ENCODE results near the gene DNAJB6.

The DNAJB6 gene

DNA sequence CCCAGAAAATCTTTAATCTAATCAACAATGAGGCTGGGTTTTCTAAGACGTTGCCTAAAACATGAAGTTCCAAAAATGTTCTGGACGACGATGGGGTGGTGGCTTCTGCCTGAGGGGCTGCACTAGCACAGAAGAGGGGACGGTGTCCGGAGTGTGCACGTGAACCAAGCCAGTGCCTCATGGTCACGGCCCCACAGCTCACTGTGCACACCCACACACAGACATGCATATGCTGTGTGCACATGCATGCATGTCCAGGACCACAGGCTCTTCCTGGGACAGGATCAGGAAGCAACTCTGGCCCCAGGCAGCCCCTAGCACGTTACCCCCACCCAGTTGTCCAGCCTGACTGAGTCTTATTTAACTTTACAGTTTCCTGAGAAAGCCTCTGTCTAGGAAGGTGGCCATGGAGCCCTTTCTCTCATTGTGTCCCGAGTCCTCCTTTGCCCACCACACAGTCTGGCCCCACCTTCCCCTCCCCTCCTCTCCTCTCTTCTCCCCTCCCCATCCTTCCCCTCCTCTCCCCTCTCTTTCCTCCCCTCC lies 100.8 kb downstream of the DNAJB6 start:
- DNase-seq (ENCODE audit: insufficient read length, low spot score) (no peak), FAIRE-seq (no peak)
- TF ChIP-seq POLR2A (IDR thresholded peaks at IDR 0.05; ENCODE audit: low read depth, low read length) (no peak), POU2F2 (IDR thresholded peaks at IDR 0.05; ENCODE audit: low read depth, low read length) (no peak), PAX5 (IDR thresholded peaks at IDR 0.05; ENCODE audit: insufficient read depth, low read length, severe bottlenecking) (no peak), SPI1 (IDR thresholded peaks at IDR 0.05; ENCODE audit: low read depth, low read length) (no peak), POLR2AphosphoS5 (IDR thresholded peaks at IDR 0.05; ENCODE audit: low read depth, low read length) (no peak), TAF1 (IDR thresholded peaks at IDR 0.05; ENCODE audit: low read depth, low read length) (no peak)

- no peak for FAIRE-seq
- no peak for TF ChIP-seq POLR2AphosphoS5 (IDR thresholded peaks at IDR 0.05; ENCODE audit: low read depth, low read length)
- TF ChIP-seq PAX5 (IDR thresholded peaks at IDR 0.05; ENCODE audit: insufficient read depth, low read length, severe bottlenecking), result no peak
- no peak for TF ChIP-seq POU2F2 (IDR thresholded peaks at IDR 0.05; ENCODE audit: low read depth, low read length)
- TF ChIP-seq TAF1 (IDR thresholded peaks at IDR 0.05; ENCODE audit: low read depth, low read length), result no peak
- TF ChIP-seq SPI1 (IDR thresholded peaks at IDR 0.05; ENCODE audit: low read depth, low read length), result no peak
- no peak for TF ChIP-seq POLR2A (IDR thresholded peaks at IDR 0.05; ENCODE audit: low read depth, low read length)
- no peak for DNase-seq (ENCODE audit: insufficient read length, low spot score)
Measured at GRCh38 chr7:157438121-157439025, 101.6 kb downstream of the DNAJB6 start.

DNA sequence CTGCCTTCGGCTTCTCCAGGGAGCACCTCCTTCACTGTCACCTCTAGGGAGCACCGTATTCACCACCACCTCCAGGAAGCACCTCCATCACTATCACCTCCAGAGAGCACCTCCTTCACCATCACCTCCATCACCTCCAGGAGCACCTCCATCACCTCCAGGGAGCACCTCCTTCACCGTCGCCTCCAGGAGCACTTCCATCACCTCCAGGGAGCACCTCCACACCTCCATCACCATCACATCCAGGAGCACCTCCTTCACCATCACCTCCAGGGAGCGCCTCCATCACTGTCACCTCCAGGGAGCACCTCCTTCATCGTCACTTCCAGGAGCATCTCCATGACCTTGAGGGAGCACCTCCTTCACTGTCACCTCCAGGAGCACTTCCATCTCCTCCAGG lies 102.3 kb downstream of the DNAJB6 start:
- TF ChIP-seq SPI1 (IDR thresholded peaks at IDR 0.05; ENCODE audit: low read depth, low read length) (no peak), POLR2A (IDR thresholded peaks at IDR 0.05; ENCODE audit: low read depth, low read length) (no peak), PAX5 (IDR thresholded peaks at IDR 0.05; ENCODE audit: insufficient read depth, low read length, severe bottlenecking) (no peak), TAF1 (IDR thresholded peaks at IDR 0.05; ENCODE audit: low read depth, low read length) (no peak), POLR2AphosphoS5 (IDR thresholded peaks at IDR 0.05; ENCODE audit: low read depth, low read length) (no peak), POU2F2 (IDR thresholded peaks at IDR 0.05; ENCODE audit: low read depth, low read length) (no peak)
- FAIRE-seq, result no peak

DNA sequence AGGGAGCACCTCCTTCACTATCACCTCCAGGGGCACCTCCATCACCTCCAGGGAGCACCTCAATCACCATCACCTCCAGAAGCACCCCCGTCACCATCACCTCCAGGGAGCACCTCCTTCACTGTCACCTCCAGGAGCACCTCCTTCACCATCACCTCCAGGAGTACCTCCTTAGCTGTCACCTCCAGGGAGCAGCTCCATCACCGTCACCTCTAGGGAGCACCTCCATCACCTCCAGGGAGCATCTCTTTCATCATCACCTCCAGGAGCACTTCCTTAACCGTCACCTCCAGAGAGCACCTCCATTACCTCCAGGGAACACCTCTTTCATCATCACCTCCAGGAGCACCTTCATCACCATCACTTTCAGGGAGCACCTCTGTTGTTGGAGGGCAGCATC lies 103.0 kb downstream of the DNAJB6 start:
- no peak for FAIRE-seq
- DNase-seq (ENCODE audit: insufficient read length, low spot score), result no peak
- TF ChIP-seq POLR2AphosphoS5 (IDR thresholded peaks at IDR 0.05; ENCODE audit: low read depth, low read length), result no peak
- TF ChIP-seq TAF1 (IDR thresholded peaks at IDR 0.05; ENCODE audit: low read depth, low read length), result no peak
- TF ChIP-seq PAX5 (IDR thresholded peaks at IDR 0.05; ENCODE audit: insufficient read depth, low read length, severe bottlenecking), result no peak
- TF ChIP-seq SPI1 (IDR thresholded peaks at IDR 0.05; ENCODE audit: low read depth, low read length), result no peak
- no peak for TF ChIP-seq POU2F2 (IDR thresholded peaks at IDR 0.05; ENCODE audit: low read depth, low read length)
- no peak for TF ChIP-seq POLR2A (IDR thresholded peaks at IDR 0.05; ENCODE audit: low read depth, low read length)

More for the DNA sequence above, 102.3 kb downstream of the DNAJB6 start:
- no peak for DNase-seq (ENCODE audit: insufficient read length, low spot score)

- TF ChIP-seq PAX5 (IDR thresholded peaks at IDR 0.05; ENCODE audit: insufficient read depth, low read length, severe bottlenecking), result no peak
- TF ChIP-seq POU2F2 (IDR thresholded peaks at IDR 0.05; ENCODE audit: low read depth, low read length), result no peak
- TF ChIP-seq SPI1 (IDR thresholded peaks at IDR 0.05; ENCODE audit: low read depth, low read length), result peak; percentile 30; the same call in 1 of the 2 replicates
- DNase-seq (ENCODE audit: insufficient read length, low spot score) (no peak), FAIRE-seq (no peak)
Measured at GRCh38 chr7:157440346-157441022, 103.7 kb downstream of the DNAJB6 start.

DNA sequence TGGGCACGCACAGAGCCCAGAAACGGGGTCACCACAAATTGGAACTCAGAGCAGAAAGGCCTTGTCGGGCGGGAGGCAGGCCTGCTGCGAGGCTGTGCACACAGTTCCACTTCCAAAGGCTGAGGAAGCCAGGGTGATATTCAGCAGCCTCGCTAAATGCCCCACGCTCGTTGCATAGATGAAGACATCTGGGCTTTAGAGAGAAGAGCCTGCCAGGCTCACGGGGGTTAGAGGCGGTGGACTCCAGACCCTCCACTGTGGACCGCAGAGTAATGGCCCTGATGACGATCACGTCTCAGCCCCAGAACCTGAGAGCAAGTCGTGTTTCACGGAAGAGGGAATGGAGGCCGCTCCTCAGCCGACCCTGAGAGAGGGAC lies 104.2 kb downstream of the DNAJB6 start:
- FAIRE-seq (no peak), DNase-seq (ENCODE audit: insufficient read length, low spot score) (no peak)
- no peak for TF ChIP-seq POLR2A (IDR thresholded peaks at IDR 0.05; ENCODE audit: low read depth, low read length)
- no peak for TF ChIP-seq PAX5 (IDR thresholded peaks at IDR 0.05; ENCODE audit: insufficient read depth, low read length, severe bottlenecking)
- no peak for TF ChIP-seq TAF1 (IDR thresholded peaks at IDR 0.05; ENCODE audit: low read depth, low read length)
- no peak for TF ChIP-seq POU2F2 (IDR thresholded peaks at IDR 0.05; ENCODE audit: low read depth, low read length)

- DNase-seq (ENCODE audit: insufficient read length, low spot score) (no peak), FAIRE-seq (no peak)
- TF ChIP-seq POU2F2 (IDR thresholded peaks at IDR 0.05; ENCODE audit: low read depth, low read length) (no peak), TAF1 (IDR thresholded peaks at IDR 0.05; ENCODE audit: low read depth, low read length) (no peak), POLR2A (IDR thresholded peaks at IDR 0.05; ENCODE audit: low read depth, low read length) (no peak), POLR2AphosphoS5 (IDR thresholded peaks at IDR 0.05; ENCODE audit: low read depth, low read length) (no peak)
Measured at GRCh38 chr7:157442456-157442855, 105.7 kb downstream of the DNAJB6 start.

GRCh38 chr7:157442993-157443831 lies 106.4 kb downstream of the DNAJB6 start:
- FAIRE-seq, result no peak
- no peak for TF ChIP-seq POLR2AphosphoS5 (IDR thresholded peaks at IDR 0.05; ENCODE audit: low read depth, low read length)
- TF ChIP-seq POLR2A (IDR thresholded peaks at IDR 0.05; ENCODE audit: low read depth, low read length), result no peak
- no peak for TF ChIP-seq PAX5 (IDR thresholded peaks at IDR 0.05; ENCODE audit: insufficient read depth, low read length, severe bottlenecking)
- TF ChIP-seq TAF1 (IDR thresholded peaks at IDR 0.05; ENCODE audit: low read depth, low read length), result no peak
- TF ChIP-seq SPI1 (IDR thresholded peaks at IDR 0.05; ENCODE audit: low read depth, low read length), result no peak
- TF ChIP-seq POU2F2 (IDR thresholded peaks at IDR 0.05; ENCODE audit: low read depth, low read length), result no peak
- DNase-seq (ENCODE audit: insufficient read length, low spot score), result no peak
